NCI-H2081 (cell line): ENCODE measurements around the gene GRIK3.

ENCODE experiments used
- DNase-seq, 2 experiments: peaks; one replicate each; lab custom pipeline; 2025; lab: John Stamatoyannopoulos, UW

The GRIK3 gene

GRCh38 chr1:37015713-37016112, 18.6 kb downstream of the GRIK3 start:
- no peak for DNase-seq

GRCh38 chr1:37012226-37012625, 22.1 kb downstream of the GRIK3 start:
- no peak for DNase-seq

- no peak for DNase-seq
Measured at GRCh38 chr1:37010011-37010410, 24.3 kb downstream of the GRIK3 start.

GRCh38 chr1:37009521-37009920, 24.8 kb downstream of the GRIK3 start:
- no peak for DNase-seq

- no peak for DNase-seq
Measured at GRCh38 chr1:37006132-37006868, 28.0 kb downstream of the GRIK3 start.

- no peak for DNase-seq
Measured at GRCh38 chr1:37002898-37003297, 31.4 kb downstream of the GRIK3 start.

GRCh38 chr1:37001703-37002102, 32.6 kb downstream of the GRIK3 start:
- DNase-seq = no peak

GRCh38 chr1:36996106-36996505, 38.2 kb downstream of the GRIK3 start:
- no peak for DNase-seq

- DNase-seq = no peak
Measured at GRCh38 chr1:36994868-36995267, 39.4 kb downstream of the GRIK3 start.

GRCh38 chr1:36994294-36994693, 40.0 kb downstream of the GRIK3 start:
- DNase-seq = no peak

GRCh38 chr1:36992139-36992943, 42.0 kb downstream of the GRIK3 start:
- no peak for DNase-seq

- DNase-seq = no peak
Measured at GRCh38 chr1:36991551-36991950, 42.8 kb downstream of the GRIK3 start.

GRCh38 chr1:36990928-36991327, 43.4 kb downstream of the GRIK3 start:
- DNase-seq = no peak

GRCh38 chr1:36989241-36989640, 45.1 kb downstream of the GRIK3 start:
- no peak for DNase-seq

GRCh38 chr1:36988741-36989193, 45.5 kb downstream of the GRIK3 start:
- peak; percentile 28 to 64 for DNase-seq

GRCh38 chr1:36988321-36988720, 46.0 kb downstream of the GRIK3 start:
- no peak for DNase-seq

- no peak for DNase-seq
Measured at GRCh38 chr1:36987276-36987675, 47.0 kb downstream of the GRIK3 start.

- DNase-seq = no peak
Measured at GRCh38 chr1:36986241-36986985, 47.9 kb downstream of the GRIK3 start.

- DNase-seq = no peak
Measured at GRCh38 chr1:36984675-36985074, 49.6 kb downstream of the GRIK3 start.

GRCh38 chr1:36984026-36984425, 50.3 kb downstream of the GRIK3 start:
- DNase-seq = no peak

- no peak for DNase-seq
Measured at GRCh38 chr1:36982709-36983108, 51.6 kb downstream of the GRIK3 start.

GRCh38 chr1:36981771-36982622, 52.3 kb downstream of the GRIK3 start:
- no peak for DNase-seq
